Esophagus muscularis mucosa (tissue), 3 donors: ENCODE data around the gene EDEM3.

Source experiments
- POLR2AphosphoS5 ChIP-seq, 2 donors: sonication (generic); formaldehyde crosslinking; IDR thresholded peaks; one replicate each; pipeline ENCODE4 v1.6.1; 2017; ENCODE audit warnings: antibody characterized with exemption in 2 of 2
- TF ChIP-seq, protein P1 (sequence below), 3 experiments: fragments of 200-600 bp in 2 of 3; fragments of 450-650 bp in 1 of 3; sonication (generic) in 2 of 3; IDR thresholded peaks; one replicate each; pipeline ENCODE4 v1.5.1; 2017 to 2019; ENCODE audit warnings: antibody characterized with exemption in 3 of 3, mild to moderate bottlenecking in 2 of 3, moderate library complexity in 1 of 3

DNA sequence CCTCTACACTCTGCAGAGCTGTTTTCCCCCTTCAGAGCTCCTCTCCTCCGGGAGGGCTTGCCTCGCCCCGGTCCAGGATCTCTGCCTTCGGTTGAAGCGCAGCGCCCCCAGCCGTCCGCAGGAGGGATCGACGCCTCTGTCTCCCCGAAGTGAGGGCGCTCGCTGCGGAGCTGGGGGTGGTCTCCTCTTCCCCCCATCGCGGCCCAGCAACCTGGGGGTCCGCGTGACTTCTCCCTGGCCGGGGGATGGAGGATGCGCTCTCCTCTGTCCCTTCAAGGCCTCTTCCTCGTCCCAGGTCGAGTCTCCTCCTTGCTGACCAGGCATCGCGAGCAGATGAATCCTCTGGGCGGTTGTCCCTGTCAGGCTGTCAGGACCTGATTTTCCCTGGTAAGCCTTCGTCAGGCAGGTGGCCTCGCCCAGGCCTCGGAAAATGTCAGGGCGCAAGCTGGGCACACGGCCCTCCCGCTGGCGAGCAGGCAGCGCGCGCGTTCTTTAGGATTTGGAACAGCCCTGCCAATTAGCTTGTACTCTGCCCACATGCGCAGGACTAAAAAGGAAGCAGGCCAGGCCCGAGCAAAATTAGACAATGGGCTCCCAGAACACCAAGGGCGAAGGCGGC is 90.5 kb downstream of the EDEM3 start:
- TF ChIP-seq POLR2AphosphoS5 (IDR thresholded peaks at IDR 0.05) = peak; percentile 38 to 58
- TF ChIP-seq, protein P1, sequence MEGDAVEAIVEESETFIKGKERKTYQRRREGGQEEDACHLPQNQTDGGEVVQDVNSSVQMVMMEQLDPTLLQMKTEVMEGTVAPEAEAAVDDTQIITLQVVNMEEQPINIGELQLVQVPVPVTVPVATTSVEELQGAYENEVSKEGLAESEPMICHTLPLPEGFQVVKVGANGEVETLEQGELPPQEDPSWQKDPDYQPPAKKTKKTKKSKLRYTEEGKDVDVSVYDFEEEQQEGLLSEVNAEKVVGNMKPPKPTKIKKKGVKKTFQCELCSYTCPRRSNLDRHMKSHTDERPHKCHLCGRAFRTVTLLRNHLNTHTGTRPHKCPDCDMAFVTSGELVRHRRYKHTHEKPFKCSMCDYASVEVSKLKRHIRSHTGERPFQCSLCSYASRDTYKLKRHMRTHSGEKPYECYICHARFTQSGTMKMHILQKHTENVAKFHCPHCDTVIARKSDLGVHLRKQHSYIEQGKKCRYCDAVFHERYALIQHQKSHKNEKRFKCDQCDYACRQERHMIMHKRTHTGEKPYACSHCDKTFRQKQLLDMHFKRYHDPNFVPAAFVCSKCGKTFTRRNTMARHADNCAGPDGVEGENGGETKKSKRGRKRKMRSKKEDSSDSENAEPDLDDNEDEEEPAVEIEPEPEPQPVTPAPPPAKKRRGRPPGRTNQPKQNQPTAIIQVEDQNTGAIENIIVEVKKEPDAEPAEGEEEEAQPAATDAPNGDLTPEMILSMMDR (IDR thresholded peaks at IDR 0.05) = peak; percentile 95 to 96 (median 95)
